Hepatocyte (in vitro differentiated cells): Measurements from ENCODE around the gene NPRL2. TPM values are rescaled to one million over a fixed set of nuclear protein-coding genes. Genes with fewer than 3 reads are reported as not detected.

ENCODE experiments used
- DNase-seq: peaks from one replicate; pipeline ENCODE4 v3.0.0-alpha.2; 2016; ENCODE audit warnings: low spot score
- H2AFZ ChIP-seq: fragments of 200-600 bp; sonication (generic); 2 replicates; pipeline ENCODE4 v1.6.0; 2016; ENCODE audit warnings: antibody characterized with exemption, mild to moderate bottlenecking
- H3K27ac ChIP-seq: fragments of 200-600 bp; sonication (generic); 2 replicates; pipeline ENCODE4 v1.5.1; 2016; ENCODE audit warnings: mild to moderate bottlenecking
- H3K27me3 ChIP-seq: fragments of 200-600 bp; sonication (generic); 2 replicates; pipeline ENCODE4 v1.6.1; 2016
- H3K36me3 ChIP-seq: fragments of 200-600 bp; sonication (generic); replicated peaks from 2 replicates; pipeline ENCODE4 v1.5.1; 2016; ENCODE audit warnings: low read depth; ENCODE audit not compliant: insufficient read depth
- H3K4me1 ChIP-seq: fragments of 200-600 bp; sonication (generic); 2 replicates; pipeline ENCODE4 v1.5.1; 2016; ENCODE audit warnings: mild to moderate bottlenecking, moderate library complexity; ENCODE audit not compliant: insufficient read depth
- H3K4me2 ChIP-seq: fragments of 200-600 bp; sonication (generic); 2 replicates; pipeline ENCODE4 v1.6.0; 2016
- H3K4me3 ChIP-seq: fragments of 200-600 bp; sonication (generic); 2 replicates; pipeline ENCODE4 v1.5.1; 2016; ENCODE audit warnings: mild to moderate bottlenecking
- H3K79me2 ChIP-seq: fragments of 200-600 bp; sonication (generic); 2 replicates; pipeline ENCODE4 v1.6.0; 2017; ENCODE audit warnings: mild to moderate bottlenecking
- H3K9me2 ChIP-seq: fragments of 200-600 bp; sonication (generic); replicated peaks from 2 replicates; pipeline ENCODE4 v1.6.0; 2017; ENCODE audit warnings: mild to moderate bottlenecking; ENCODE audit not compliant: insufficient read depth
- H3K9me3 ChIP-seq: fragments of 200-600 bp; sonication (generic); 2 replicates; pipeline ENCODE4 v1.5.1; 2016; ENCODE audit warnings: low read depth, mild to moderate bottlenecking
- H4K20me1 ChIP-seq: fragments of 200-600 bp; sonication (generic); 2 replicates; pipeline ENCODE4 v1.6.0; 2016; ENCODE audit warnings: mild to moderate bottlenecking; ENCODE audit not compliant: insufficient read depth, poor library complexity, severe bottlenecking
- EZH2 ChIP-seq: fragments of 200-600 bp; sonication (generic); IDR thresholded peaks from 2 replicates; pipeline ENCODE4 v1.6.1; 2016; ENCODE audit warnings: antibody characterized with exemption, mild to moderate bottlenecking, borderline replicate concordance
- EZH2phosphoT487 ChIP-seq: fragments of 200-600 bp; sonication (generic); IDR thresholded peaks from one replicate; pipeline ENCODE4 v1.6.1; 2018; ENCODE audit warnings: antibody characterized with exemption, mild to moderate bottlenecking, low read depth, moderate library complexity; ENCODE audit not compliant: unreplicated experiment, severe bottlenecking
- WGBS: methylation state at CpG from one replicate; pipeline ENCODE4 v1.1.6; 2016; ENCODE audit warnings: low lambda C conversion rate; ENCODE audit errors: missing lambda C conversion rate; 5-methylcytosine and 5-hydroxymethylcytosine counted together
- polyA plus RNA-seq: library from polyadenylated mRNA; unstranded; fragments of >200 nt; fragmentation: Nextera tagmentation; extraction: Ambion mirVana; gene quantifications from 2 replicates; pipeline ENCODE4 v1.2.1, GENCODE V29; 2016
- total RNA-seq: library from RNA; depleted of rRNA; stranded (reverse); fragments of >200 nt; gene quantifications from 2 replicates; pipeline ENCODE4 v1.2.3, GENCODE V29; 2014
- TF ChIP-seq, protein P1 (sequence below): fragments of 200-600 bp; sonication (generic); IDR thresholded peaks from 2 replicates; pipeline ENCODE4 v1.5.1; 2016; ENCODE audit warnings: antibody characterized with exemption, mild to moderate bottlenecking; ENCODE audit not compliant: poor library complexity

Gene NPRL2
- total and polyA plus RNA-seq, 2 experiments from 2014 or later: 22.3 to 27.0 TPM

DNA sequence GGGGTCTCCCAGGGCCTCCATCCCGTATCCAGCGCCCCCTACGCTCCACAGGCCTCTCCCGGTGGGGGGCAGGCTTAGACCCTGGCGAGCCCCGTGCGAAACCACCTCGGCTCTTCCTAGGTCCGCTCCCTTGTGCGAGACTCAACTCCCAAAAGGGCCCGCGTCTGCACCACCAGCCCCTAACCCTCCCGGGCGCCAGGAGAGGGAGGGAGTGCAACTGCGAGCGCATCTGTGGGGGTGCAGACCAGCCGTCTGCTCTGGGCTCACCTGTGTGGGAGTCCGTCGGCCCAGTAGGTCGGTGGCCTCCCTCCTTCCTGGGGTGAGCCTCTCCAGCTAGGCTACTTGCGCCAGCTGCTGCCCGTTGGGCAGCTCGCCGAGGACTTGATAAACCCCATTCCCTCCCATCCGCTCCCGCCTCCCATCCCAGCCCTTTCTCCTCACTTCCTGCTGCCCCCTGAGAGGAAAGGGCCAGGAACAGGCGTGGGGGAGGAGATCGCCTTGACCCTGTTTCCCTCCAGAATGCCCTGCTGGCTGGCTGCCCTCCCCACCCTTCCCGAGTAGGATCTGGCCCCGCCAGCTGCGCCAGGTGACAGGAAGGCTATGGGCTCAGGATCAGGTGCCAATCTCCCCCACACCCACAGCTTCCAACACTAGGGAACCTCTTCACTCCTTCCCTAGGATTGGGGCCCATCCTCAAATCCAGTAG lies 28.0 kb downstream of the NPRL2 start, which contains the start of gene HYAL2:
Gene HYAL2, minus strand, starts transcription at position 360 of the 706 bp plus-strand sequence. CDS start 2,256 bp downstream, outside the sequence.
- H3K79me2 ChIP-seq: peaks cover 48% of the 10 kb centered on the region

DNA sequence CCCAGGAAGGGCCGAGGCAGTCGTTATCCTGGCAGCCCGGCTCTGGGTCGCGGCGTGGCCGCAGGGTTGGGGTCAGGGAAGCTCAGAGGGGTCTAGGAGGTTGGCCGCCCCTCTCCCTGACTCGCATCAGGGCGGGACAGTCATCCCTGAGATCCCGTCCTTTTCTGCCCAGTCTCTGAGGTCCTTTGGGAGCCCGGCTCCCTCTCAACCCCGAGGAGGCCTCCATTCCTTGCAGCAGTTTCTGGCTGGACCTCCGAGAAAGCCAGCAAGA lies 28.5 kb downstream of the NPRL2 start:
- Histone ChIP-seq H3K79me2 (peaks cover 44% of the 10 kb centered on the region), H3K27me3 (no peaks in the 10 kb centered on the region), H3K4me2 (peak overlapping the region; percentile 97), H3K9me3 (no peaks in the 10 kb centered on the region), H3K4me1 (peaks cover 51% of the 10 kb centered on the region), H2AFZ (peak overlapping the region; percentile 84), H3K4me3 (peak overlapping the region; percentile 88), H3K36me3 (no peaks in the 10 kb centered on the region), H4K20me1 (peaks cover 5% of the 10 kb centered on the region), H3K27ac (peak overlapping the region; percentile 100), H3K9me2 (no peaks in the 10 kb centered on the region)
- 10% methylated on average over 14 of the region's 14 CpGs for WGBS
- DNase-seq: no peak
- TF ChIP-seq, protein P1, sequence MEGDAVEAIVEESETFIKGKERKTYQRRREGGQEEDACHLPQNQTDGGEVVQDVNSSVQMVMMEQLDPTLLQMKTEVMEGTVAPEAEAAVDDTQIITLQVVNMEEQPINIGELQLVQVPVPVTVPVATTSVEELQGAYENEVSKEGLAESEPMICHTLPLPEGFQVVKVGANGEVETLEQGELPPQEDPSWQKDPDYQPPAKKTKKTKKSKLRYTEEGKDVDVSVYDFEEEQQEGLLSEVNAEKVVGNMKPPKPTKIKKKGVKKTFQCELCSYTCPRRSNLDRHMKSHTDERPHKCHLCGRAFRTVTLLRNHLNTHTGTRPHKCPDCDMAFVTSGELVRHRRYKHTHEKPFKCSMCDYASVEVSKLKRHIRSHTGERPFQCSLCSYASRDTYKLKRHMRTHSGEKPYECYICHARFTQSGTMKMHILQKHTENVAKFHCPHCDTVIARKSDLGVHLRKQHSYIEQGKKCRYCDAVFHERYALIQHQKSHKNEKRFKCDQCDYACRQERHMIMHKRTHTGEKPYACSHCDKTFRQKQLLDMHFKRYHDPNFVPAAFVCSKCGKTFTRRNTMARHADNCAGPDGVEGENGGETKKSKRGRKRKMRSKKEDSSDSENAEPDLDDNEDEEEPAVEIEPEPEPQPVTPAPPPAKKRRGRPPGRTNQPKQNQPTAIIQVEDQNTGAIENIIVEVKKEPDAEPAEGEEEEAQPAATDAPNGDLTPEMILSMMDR: no peak
- no peak for TF ChIP-seq EZH2phosphoT487

More for the DNA sequence above, 28.0 kb downstream of the NPRL2 start, which contains the start of gene HYAL2:
- DNase-seq: no peak
- TF ChIP-seq EZH2 (no peak), EZH2phosphoT487 (no peak)
- TF ChIP-seq, protein P1: no peak
- Histone ChIP-seq H3K4me2 (peak within 1 kb of the TSS; percentile 97), H3K27ac (peak within 1 kb of the TSS; percentile 100), H3K4me3 (peak within 1 kb of the TSS; percentile 88), H3K27me3 (no peaks in the 10 kb centered on the region), H4K20me1 (peaks cover 3% of the 10 kb centered on the region), H2AFZ (peak within 1 kb of the TSS; percentile 84), H3K4me1 (peaks cover 51% of the 10 kb centered on the region), H3K9me2 (no peaks in the 10 kb centered on the region), H3K36me3 (no peaks in the 10 kb centered on the region), H3K9me3 (no peaks in the 10 kb centered on the region)
- 44% methylated on average over 31 of the region's 31 CpGs for WGBS

DNA sequence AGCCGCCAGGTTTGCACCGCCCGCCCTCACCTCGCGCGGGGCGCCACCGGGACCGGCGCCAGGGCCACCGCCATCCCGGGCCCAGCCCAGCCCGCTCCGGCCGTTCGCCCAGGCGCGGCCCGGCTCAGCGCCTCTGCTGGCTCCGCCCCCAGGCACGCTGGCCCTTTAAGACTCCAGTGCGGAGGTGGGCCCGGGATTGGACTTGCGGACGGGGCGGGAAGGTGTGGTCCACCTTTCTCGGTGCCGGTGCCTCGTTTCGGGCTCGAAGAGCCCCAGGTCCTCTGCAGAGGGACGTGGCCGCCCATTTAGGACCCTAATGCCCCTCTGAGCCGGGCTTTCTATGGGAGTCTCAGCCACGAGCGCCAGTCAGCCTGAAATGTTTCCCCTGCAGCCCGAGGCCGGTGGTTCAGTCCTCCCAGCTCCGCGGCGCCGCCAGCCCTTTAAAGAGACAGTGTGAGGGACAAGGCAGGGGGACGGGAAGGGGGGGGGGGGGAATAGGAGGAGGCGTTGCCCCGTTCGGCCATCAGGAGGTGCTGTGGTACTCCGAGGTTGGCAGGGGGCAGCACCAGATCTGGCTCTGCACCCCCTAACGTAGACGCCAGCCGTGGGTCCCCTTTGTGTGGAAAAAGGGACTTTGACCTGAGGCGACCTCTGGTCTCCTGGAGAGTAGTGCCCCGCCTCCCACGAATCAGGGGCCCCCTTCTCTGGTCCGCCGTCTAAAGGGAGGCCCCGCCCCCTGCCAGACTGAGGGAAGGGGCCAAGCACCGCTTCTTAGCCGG lies 29.1 kb downstream of the NPRL2 start:
- H3K36me3 ChIP-seq: no peaks in the 10 kb centered on the region
- peak overlapping the region; percentile 84 for H2AFZ ChIP-seq
- no peaks in the 10 kb centered on the region for H3K9me3 ChIP-seq
- peak; percentile 97 for DNase-seq
- TF ChIP-seq EZH2phosphoT487 (no peak), EZH2 (no peak)
- TF ChIP-seq, protein P1: peak; percentile 67
- 0% methylated on average over 15 of the region's 59 CpGs for WGBS
- H3K79me2 ChIP-seq: peaks cover 39% of the 10 kb centered on the region
- H3K27me3 ChIP-seq: no peaks in the 10 kb centered on the region
- peak overlapping the region; percentile 97 for H3K4me2 ChIP-seq
- H3K4me3 ChIP-seq: peak overlapping the region; percentile 88
- H3K4me1 ChIP-seq: peaks cover 52% of the 10 kb centered on the region
- peak overlapping the region; percentile 100 for H3K27ac ChIP-seq
- peaks cover 4% of the 10 kb centered on the region for H4K20me1 ChIP-seq
- no peaks in the 10 kb centered on the region for H3K9me2 ChIP-seq
